Heart left ventricle (tissue), 16 donors: Measurements from ENCODE around the gene CNN2. TPM values are rescaled to one million over a fixed set of nuclear protein-coding genes. Genes with fewer than 3 reads are reported as not detected.

Experiments
- ATAC-seq, 4 donors: fragments of 200-7000 bp; cut with Tn5 transposase; one replicate each; pipeline ENCODE4 v1.9.1; 2020 to 2022; ENCODE audit warnings: moderate library complexity in 4 of 4, mild to moderate bottlenecking in 3 of 4, moderate number of reproducible peaks in 1 of 4
- DNase-seq, 5 donors: peaks; one replicate each; pipeline ENCODE4 v3.0.0-alpha.2; 2020
- H3K27ac ChIP-seq, 12 donors: fragments of 200-600 bp; sonication (generic) in 4 of 12; one replicate each; pipeline versions ENCODE4 v1.5.0 to v1.8.0; 2016 to 2022; ENCODE audit warnings: mild to moderate bottlenecking in 2 of 12
- H3K27me3 ChIP-seq, 9 donors: fragments of 200-600 bp; sonication (generic) in 2 of 9; one replicate each; pipeline versions ENCODE4 v1.5.1 to v1.8.0; 2016 to 2022; ENCODE audit warnings: mild to moderate bottlenecking in 3 of 9
- H3K36me3 ChIP-seq, 9 donors: fragments of 200-600 bp; sonication (generic) in 2 of 9; one replicate each; pipeline versions ENCODE4 v1.5.0 to v1.8.0; 2018 to 2022; ENCODE audit warnings: mild to moderate bottlenecking in 2 of 9
- H3K4me1 ChIP-seq, 12 donors: fragments of 200-600 bp; sonication (generic) in 4 of 12; one replicate each; pipeline versions ENCODE4 v1.5.0 to v1.8.0; 2016 to 2022; ENCODE audit warnings: mild to moderate bottlenecking in 3 of 12
- H3K4me3 ChIP-seq, 12 donors: fragments of 200-600 bp; sonication (generic) in 4 of 12; one replicate each; pipeline versions ENCODE4 v1.5.0 to v1.8.0; 2017 to 2022; ENCODE audit warnings: mild to moderate bottlenecking in 9 of 12, moderate library complexity in 4 of 12
- H3K9me3 ChIP-seq, 12 donors: fragments of 200-600 bp; sonication (generic) in 4 of 12; one replicate each; pipeline versions ENCODE4 v1.5.0 to v1.8.0; 2016 to 2022; ENCODE audit warnings: mild to moderate bottlenecking in 1 of 12
- POLR2A ChIP-seq, 2 donors: fragments of 450-650 bp; IDR thresholded peaks; one replicate each; pipeline ENCODE4 v1.6.1; 2017; ENCODE audit warnings: antibody characterized with exemption in 2 of 2, mild to moderate bottlenecking in 2 of 2, moderate library complexity in 2 of 2
- WGBS, 4 donors: extraction: QIAGEN DNeasy Blood & Tissue Kit in 2 of 4; methylation state at CpG; one replicate each; pipeline versions ENCODE4 v1.1.5 to v1.1.7; 2013 to 2018; 5-methylcytosine and 5-hydroxymethylcytosine counted together
- intact Hi-C, 10 donors: fragments of 100-400 bp; cut with DNase I; formaldehyde crosslinking; loops; one replicate each; pipeline versions ENCODE4 v1.11.1 to v1.14.2; 2022
- long read RNA-seq, 3 donors: library from polyadenylated mRNA; unstranded; transcript quantifications; one replicate each; pipeline ENCODE4 v2.0.0, GENCODE V29; 2020 to 2021
- polyA plus RNA-seq, 2 donors: library from polyadenylated mRNA; stranded (reverse); fragments of 200-250 nt; gene quantifications; one replicate each; pipeline ENCODE4 v1.2.3, GENCODE V29; 2013
- total RNA-seq, 9 donors: library from RNA; depleted of rRNA in 2 of 9; stranded (reverse); fragments of >200 nt in 2 of 9; fragmentation: NEBNext Ultra II Directional in 3 of 9; extraction: Animal tissue kit (Norgen Biotek cat#: 25700) in 3 of 9; gene quantifications; one replicate each; pipeline versions ENCODE4 v1.1.0 to v1.2.4, GENCODE V29; 2016 to 2023
- TF ChIP-seq, protein P1 (sequence below), 12 donors: fragments of 200-600 bp; sonication (generic) in 4 of 12; IDR thresholded peaks; one replicate each; pipeline versions ENCODE4 v1.5.0 to v1.8.0; 2018 to 2022; ENCODE audit warnings: antibody characterized with exemption in 12 of 12, mild to moderate bottlenecking in 5 of 12
- donor health status: ischemic (EF 13 %, LVEDD 7.1; RV severe dilation, severe dysfunction).
- donor health status: healthy with polysubstance abuse.
- donor health status: DM: no; HTN: yes; CAD: no.
- donor health status: DM: no; HTN: no; CAD: no.
- donor health status: ischemic (EF 25% LVEDD 6.9; RV normal size, moderate dysfunction).
- donor health status: ischemic (EF 25% LVEDD 5.7; RV mildly dilated, moderate dysfunction).
- donor health status: healthy.
- donor health status: DM: yes; HTN: yes; CAD: no.
- donor health status: ischemic (EF 35%, LVEDD 5.7; RV mildly dilated, moderate dysfunction).
- donor health status: nonischemic (EF 11% LVEDD 7.7; RV severe dilation, severe dysfunction).
- donor health status: DM: yes; HTN: yes; CAD: no.
- donor health status: PGD.
- donor health status: ischemic (EF 29% LVEDD 5.4; RV normal size, mild dysfunction).
- donor health status: nonischemic (EF 23%, LVEDD 6.1; RV moderate dilation, normal function).

CNN2 gene
- total RNA-seq (10 to 100 TPM; 26.2 to 98.5 (median 61.6) TPM), polyA plus RNA-seq (10 to 100 TPM; 43.8 to 45.3 TPM)
- long read RNA-seq, donor 1, transcript CNN2-206 (1 exons, 2,266 nt): minor isoform, 14 of 49 reads
- long read RNA-seq, donor 1, transcript CNN2-201 (7 exons, 2,179 nt): major isoform, 23 of 49 reads
- long read RNA-seq, donor 1, partial matches to known transcripts: 3 of 49 reads
- long read RNA-seq, donor 1, other reads (novel, unspliced or antisense): 6 of 49 reads
- long read RNA-seq, donor 2, transcript CNN2-206 (1 exons, 2,266 nt): minor isoform, 12 of 265 reads
- long read RNA-seq, donor 2, transcript CNN2-201 (7 exons, 2,179 nt): major isoform, 208 of 265 reads
- long read RNA-seq, donor 2, transcript CNN2-208 (6 exons, 828 nt): minor isoform, 9 of 265 reads
- long read RNA-seq, donor 2, partial matches to known transcripts: 10 of 265 reads
- long read RNA-seq, donor 2, other reads (novel, unspliced or antisense): 24 of 265 reads
- long read RNA-seq, donor 3, transcript CNN2-206 (1 exons, 2,266 nt): minor isoform, 12 of 41 reads
- long read RNA-seq, donor 3, transcript CNN2-201 (7 exons, 2,179 nt): major isoform, 25 of 41 reads
- long read RNA-seq, donor 3, partial matches to known transcripts: 2 of 41 reads
- long read RNA-seq, donor 3, other reads (novel, unspliced or antisense): 2 of 41 reads

DNA sequence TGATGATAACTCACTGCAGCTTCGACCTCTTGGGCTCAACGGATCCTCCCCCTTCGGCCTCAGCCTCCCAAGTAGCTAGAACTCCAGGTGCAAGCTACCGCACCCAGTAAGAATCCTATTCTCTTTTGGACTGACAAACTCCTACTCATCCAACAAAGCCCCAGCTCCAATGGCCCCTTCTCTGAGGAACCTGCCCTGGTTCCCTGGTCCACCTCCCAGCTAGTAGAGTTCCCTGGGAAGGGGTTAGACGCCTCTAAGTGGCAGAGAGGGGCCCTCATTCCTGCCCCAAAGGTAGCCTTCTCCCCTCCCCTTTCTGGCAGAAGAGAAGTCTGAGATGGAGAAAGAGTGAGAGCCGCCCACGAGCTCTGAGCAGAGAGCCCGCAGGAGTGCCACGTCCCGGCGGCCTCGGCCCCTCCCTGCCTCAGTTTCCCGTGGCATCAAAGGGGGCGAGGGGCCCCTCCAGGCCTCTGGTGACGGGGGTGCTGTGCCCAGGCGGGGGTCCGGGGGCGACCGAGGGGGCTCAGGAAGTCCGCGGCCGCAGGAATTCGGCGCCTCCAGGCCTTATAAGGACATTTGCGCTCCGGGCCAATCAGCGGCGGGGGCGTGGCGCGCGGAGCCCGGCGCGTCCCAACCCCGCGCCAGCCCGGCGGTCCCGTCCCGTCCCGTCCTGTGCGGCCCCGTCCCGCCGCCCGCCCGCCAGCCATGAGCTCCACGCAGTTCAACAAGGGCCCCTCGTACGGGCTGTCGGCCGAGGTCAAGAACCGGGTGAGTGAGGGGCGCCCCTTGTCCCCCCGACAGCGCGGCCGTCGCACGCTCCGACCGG, at the start of gene CNN2:
CNN2 (plus strand) TSS at position 649 of the 823 bp plus-strand sequence; CDS start at position 703, 54 bp downstream.
- ATAC-seq (peak; percentile 51 to 87 (median 73)), DNase-seq (peak; percentile 83 to 91 (median 89))
- peaks cover 0 to 22% (median 0%) of the 10 kb centered on the region in 9 donors for H3K27me3 ChIP-seq
- no peaks in the 10 kb centered on the region for H3K9me3 ChIP-seq
- 5 to 63% (median 10%) methylated on average over 5 to 63 of the region's 63 CpGs for WGBS, 4 donors
- peaks cover 0 to 60% (median 29%) of the 10 kb centered on the region in 12 donors for H3K4me1 ChIP-seq
- peak within 1 kb of the TSS; percentile 54 to 97 (median 92) for H3K4me3 ChIP-seq
- peak within 1 kb of the TSS; percentile 88 to 99 (median 96) for H3K27ac ChIP-seq
- intact Hi-C loops: loop anchor here in 3 of 10 donors (5.0 kb wide), 3 partner anchors 66 to 76 kb away; partner anchors contain the start of genes GPX4 (in 1 of the 3) and POLR2E (in 1 of the 3)
- peaks cover 0 to 5% (median 0%) of the 10 kb centered on the region in 9 donors for H3K36me3 ChIP-seq
- TF ChIP-seq POLR2A (IDR thresholded peaks at IDR 0.05): peak; percentile 85 to 88
- TF ChIP-seq, protein P1, sequence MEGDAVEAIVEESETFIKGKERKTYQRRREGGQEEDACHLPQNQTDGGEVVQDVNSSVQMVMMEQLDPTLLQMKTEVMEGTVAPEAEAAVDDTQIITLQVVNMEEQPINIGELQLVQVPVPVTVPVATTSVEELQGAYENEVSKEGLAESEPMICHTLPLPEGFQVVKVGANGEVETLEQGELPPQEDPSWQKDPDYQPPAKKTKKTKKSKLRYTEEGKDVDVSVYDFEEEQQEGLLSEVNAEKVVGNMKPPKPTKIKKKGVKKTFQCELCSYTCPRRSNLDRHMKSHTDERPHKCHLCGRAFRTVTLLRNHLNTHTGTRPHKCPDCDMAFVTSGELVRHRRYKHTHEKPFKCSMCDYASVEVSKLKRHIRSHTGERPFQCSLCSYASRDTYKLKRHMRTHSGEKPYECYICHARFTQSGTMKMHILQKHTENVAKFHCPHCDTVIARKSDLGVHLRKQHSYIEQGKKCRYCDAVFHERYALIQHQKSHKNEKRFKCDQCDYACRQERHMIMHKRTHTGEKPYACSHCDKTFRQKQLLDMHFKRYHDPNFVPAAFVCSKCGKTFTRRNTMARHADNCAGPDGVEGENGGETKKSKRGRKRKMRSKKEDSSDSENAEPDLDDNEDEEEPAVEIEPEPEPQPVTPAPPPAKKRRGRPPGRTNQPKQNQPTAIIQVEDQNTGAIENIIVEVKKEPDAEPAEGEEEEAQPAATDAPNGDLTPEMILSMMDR (IDR thresholded peaks at IDR 0.05): no peak

DNA sequence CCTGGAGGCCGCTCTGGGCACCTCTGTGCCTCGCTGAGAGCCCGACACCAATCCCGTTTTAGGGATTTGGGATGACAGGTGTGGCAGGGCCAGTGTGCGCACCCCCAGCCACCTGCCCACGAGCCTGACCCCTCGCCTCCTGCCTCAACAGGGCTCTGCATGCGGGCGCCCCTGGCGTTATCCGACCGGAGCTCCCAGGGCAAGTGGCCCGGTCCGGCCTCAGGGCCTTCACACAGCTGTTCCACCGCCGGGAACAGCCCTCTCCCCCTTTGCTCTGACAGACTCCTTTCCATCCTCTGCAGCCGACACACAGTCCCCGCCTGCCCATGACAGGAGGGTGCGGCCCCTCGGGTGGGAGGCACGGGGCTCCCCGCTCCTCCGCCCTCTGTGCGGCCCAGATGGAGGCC, 49.3 kb upstream of the CNN2 start:
- Histone ChIP-seq H3K27me3 (no peaks in the 10 kb centered on the region), H3K9me3 (no peaks in the 10 kb centered on the region), H3K27ac (no peak overlapping the region), H3K4me1 (peaks cover 0 to 8% (median 0%) of the 10 kb centered on the region in 12 donors), H3K4me3 (no peak overlapping the region), H3K36me3 (peaks cover 0 to 4% (median 0%) of the 10 kb centered on the region in 9 donors)
- intact Hi-C loops: loop anchor here in 1 of 10 donors (5.0 kb wide), 1 partner anchor 40 kb away; no protein-coding TSS in a partner anchor
- TF ChIP-seq, protein P1 (IDR thresholded peaks at IDR 0.05): no peak
- TF ChIP-seq POLR2A (IDR thresholded peaks at IDR 0.05): no peak
- DNase-seq: no peak
- ATAC-seq: peak in 1 of 4 donors; percentile 6
- 81 to 94% (median 85%) methylated on average over 22 to 24 of the region's 24 CpGs for WGBS, 4 donors

DNA sequence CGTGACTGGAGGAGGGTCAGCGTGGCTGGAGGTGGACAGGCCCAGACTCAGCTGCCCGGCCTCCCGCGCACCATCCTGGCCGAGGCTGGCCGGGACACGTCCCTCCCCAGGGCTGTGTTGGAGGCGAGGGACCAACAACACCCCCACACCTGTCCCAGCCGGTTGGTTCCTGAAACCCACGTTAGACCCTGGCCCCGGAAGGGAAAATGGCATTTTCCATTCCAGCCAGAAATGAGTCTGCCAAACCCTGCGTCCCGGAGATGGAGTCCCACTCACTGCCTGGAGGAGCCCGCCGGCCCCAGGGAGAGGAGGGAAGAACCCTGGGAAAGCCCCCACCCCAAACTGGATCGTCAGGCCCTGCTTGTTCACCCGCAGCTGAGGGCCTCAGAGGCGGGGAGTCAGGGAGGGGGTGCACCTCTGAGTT, 47.1 kb upstream of the CNN2 start:
- Histone ChIP-seq H3K27me3 (no peaks in the 10 kb centered on the region), H3K4me1 (peaks cover 3 to 26% (median 13%) of the 10 kb centered on the region in 12 donors), H3K27ac (no peak overlapping the region), H3K4me3 (no peak overlapping the region), H3K9me3 (no peaks in the 10 kb centered on the region), H3K36me3 (no peaks in the 10 kb centered on the region)
- 65 to 80% (median 74%) methylated on average over 12 to 19 of the region's 19 CpGs for WGBS, 4 donors
- no peak for ATAC-seq
- TF ChIP-seq, protein P1 (IDR thresholded peaks at IDR 0.05): no peak
- no peak for TF ChIP-seq POLR2A (IDR thresholded peaks at IDR 0.05)
- no peak for DNase-seq
- intact Hi-C loops: loop anchor here in 1 of 10 donors (5.0 kb wide), 1 partner anchor 42 kb away; no protein-coding TSS in a partner anchor
